Effector CD4-positive, alpha-beta T cell (primary cell): ENCODE data around the gene ANP32E.
A peak's percentile ranks its signal among the peaks of the same experiment; 100 is the strongest.

ENCODE experiments used
- DNase-seq: peaks from one replicate; pipeline ENCODE4 v3.0.0-alpha.2; 2020
- total RNA-seq: gene quantifications from one replicate; lab custom pipeline; 2026; lab: John Stamatoyannopoulos, UW

The ANP32E gene
- total RNA-seq, result 80.1 reads per million, percentile 78 among the genes with 10 or more reads in this experiment

- peak; percentile 91 for DNase-seq
Measured at GRCh38 chr1:150235852-150236613, at the start of gene ANP32E. Gene ANP32E (minus strand): TSS chr1:150236112. CDS start chr1:150235786, 326 bp downstream.

GRCh38 chr1:150283260-150283659 lies 47.3 kb upstream of the ANP32E start:
- DNase-seq, result no peak

GRCh38 chr1:150282558-150282958 lies 46.6 kb upstream of the ANP32E start:
- no peak for DNase-seq

- peak; percentile 54 for DNase-seq
Measured at GRCh38 chr1:150281758-150282557, 46.0 kb upstream of the ANP32E start, which contains the start of gene CIART. Gene CIART (plus strand): TSS chr1:150282554. CDS start chr1:150283268, 714 bp downstream.

GRCh38 chr1:150281221-150281757 lies 45.4 kb upstream of the ANP32E start:
- peak; percentile 38 for DNase-seq

GRCh38 chr1:150280138-150280707 lies 44.3 kb upstream of the ANP32E start:
- DNase-seq, result no peak

- DNase-seq, result no peak
Measured at GRCh38 chr1:150273311-150273710, 37.4 kb upstream of the ANP32E start.

- no peak for DNase-seq
Measured at GRCh38 chr1:150271291-150271959, 35.5 kb upstream of the ANP32E start.

- no peak for DNase-seq
Measured at GRCh38 chr1:150269451-150269850, 33.5 kb upstream of the ANP32E start.

- DNase-seq, result peak; percentile 88
Measured at GRCh38 chr1:150268705-150269403, 32.9 kb upstream of the ANP32E start, which contains the start of gene APH1A. Gene APH1A (minus strand): TSS chr1:150269016. CDS start chr1:150268810, 206 bp downstream.

GRCh38 chr1:150268340-150268704 lies 32.4 kb upstream of the ANP32E start:
- peak; percentile 30 for DNase-seq

GRCh38 chr1:150267896-150268295 lies 32.0 kb upstream of the ANP32E start:
- DNase-seq, result no peak

GRCh38 chr1:150263549-150263948 lies 27.6 kb upstream of the ANP32E start:
- no peak for DNase-seq

- DNase-seq, result no peak
Measured at GRCh38 chr1:150262388-150263320, 26.7 kb upstream of the ANP32E start.

GRCh38 chr1:150261367-150261766 lies 25.5 kb upstream of the ANP32E start:
- no peak for DNase-seq

GRCh38 chr1:150259758-150260669 lies 24.1 kb upstream of the ANP32E start:
- DNase-seq, result no peak

GRCh38 chr1:150259217-150259616 lies 23.3 kb upstream of the ANP32E start:
- DNase-seq, result no peak

GRCh38 chr1:150257624-150258585 lies 22.0 kb upstream of the ANP32E start, which contains the start of gene CA14:
Gene CA14 (plus strand): TSS chr1:150257774. CDS start chr1:150258129, 355 bp downstream.
- no peak for DNase-seq
